ENCODE data around the gene RHBDD2.
"Not testable (repeated sequence)": the region's sequence is repeated elsewhere in the genome, so short reads cannot be mapped to it uniquely, and the experiment has no call there.

The RHBDD2 gene

GRCh38 chr7:75889223-75889825 lies 10.5 kb downstream of the RHBDD2 start:
- DNase-seq: no peak

GRCh38 chr7:75889826-75890225 lies 11.0 kb downstream of the RHBDD2 start:
- no peak for DNase-seq

GRCh38 chr7:75891237-75891636 lies 12.4 kb downstream of the RHBDD2 start:
- not testable (repeated sequence) for DNase-seq

- no peak for DNase-seq
Measured at GRCh38 chr7:75891815-75892411, 13.1 kb downstream of the RHBDD2 start.

- no peak for DNase-seq
Measured at GRCh38 chr7:75892634-75893272, 13.9 kb downstream of the RHBDD2 start.

GRCh38 chr7:75896803-75897327 lies 18.0 kb downstream of the RHBDD2 start:
- no peak for DNase-seq

- DNase-seq: peak; percentile 41
Measured at GRCh38 chr7:75900617-75901315, 21.9 kb downstream of the RHBDD2 start.

GRCh38 chr7:75905785-75906604 lies 27.2 kb downstream of the RHBDD2 start:
- DNase-seq: peak; percentile 62

- DNase-seq: no peak
Measured at GRCh38 chr7:75906991-75907667, 28.3 kb downstream of the RHBDD2 start.

- not testable (repeated sequence) for DNase-seq
Measured at GRCh38 chr7:75907668-75908039, 28.8 kb downstream of the RHBDD2 start.

- no peak for DNase-seq
Measured at GRCh38 chr7:75909521-75910132, 30.8 kb downstream of the RHBDD2 start.

GRCh38 chr7:75911186-75911585 lies 32.4 kb downstream of the RHBDD2 start:
- DNase-seq: not testable (repeated sequence)

- no peak for DNase-seq
Measured at GRCh38 chr7:75913437-75913836, 34.6 kb downstream of the RHBDD2 start.

GRCh38 chr7:75914169-75914654 lies 35.4 kb downstream of the RHBDD2 start:
- no peak for DNase-seq

GRCh38 chr7:75914655-75915415 lies 36.0 kb downstream of the RHBDD2 start, which contains the start of gene POR:
TSS of gene POR (plus strand) at chr7:75915155. CDS start at chr7:75954002, 38,847 bp downstream.
- peak; percentile 88 for DNase-seq

- DNase-seq: no peak
Measured at GRCh38 chr7:75915416-75916156, 36.8 kb downstream of the RHBDD2 start.

GRCh38 chr7:75916259-75916658 lies 37.4 kb downstream of the RHBDD2 start:
- no peak for DNase-seq

GRCh38 chr7:75916685-75917634 lies 38.1 kb downstream of the RHBDD2 start:
- no peak for DNase-seq
